ENCODE data around the gene NCAPD3.
A peak's percentile ranks its signal among the peaks of the same experiment; 100 is the strongest.

Gene NCAPD3

DNA sequence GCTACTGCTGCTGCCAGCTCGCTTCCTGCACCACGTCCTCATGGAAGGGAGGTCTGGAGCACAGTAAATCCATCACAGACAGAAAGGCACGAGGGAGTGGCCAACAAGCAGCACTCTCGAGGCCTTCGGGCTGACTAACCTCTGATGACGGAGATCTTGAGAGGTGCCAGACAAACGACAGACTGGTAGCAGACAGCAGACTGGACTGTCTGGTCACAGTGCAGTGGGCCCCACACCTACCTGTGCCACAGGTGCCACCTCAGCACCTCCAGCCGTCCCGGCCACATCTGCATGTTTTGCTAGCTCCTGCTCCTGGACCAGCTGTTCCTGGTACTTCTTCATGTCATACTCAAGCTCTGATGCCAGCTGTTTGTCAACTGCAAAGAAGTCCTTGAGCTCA, 64.1 kb downstream of the NCAPD3 start:
- DNase-seq (ENCODE audit: low read depth in 2 of 2): no peak

DNA sequence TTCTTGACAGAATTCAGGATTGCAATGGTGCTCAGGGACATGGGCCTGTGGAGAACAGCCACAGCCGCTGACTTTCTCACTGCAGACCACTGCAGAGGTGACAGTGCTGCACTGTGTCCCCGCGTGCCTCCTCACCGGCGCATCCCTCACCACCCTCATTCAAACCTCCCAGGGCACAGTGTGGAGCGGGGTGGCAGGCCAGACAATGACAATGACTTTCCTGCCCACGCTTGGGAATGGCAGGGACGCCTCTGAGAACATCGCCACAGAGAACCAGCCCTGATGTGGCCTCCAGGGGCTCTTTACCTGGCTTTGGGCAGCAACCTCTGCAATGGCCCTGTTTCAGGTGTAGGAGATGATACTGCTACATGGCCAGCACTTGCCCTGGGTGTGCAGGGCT, 65.7 kb downstream of the NCAPD3 start:
- no peak for DNase-seq (ENCODE audit: low read depth in 2 of 2)

- DNase-seq (ENCODE audit: low read depth in 2 of 2): no peak
These were observed 66.3 kb downstream of the NCAPD3 start for GRCh38 chr11:134157451-134157850.

- no peak for DNase-seq (ENCODE audit: low read depth in 2 of 2)
These were observed 67.6 kb downstream of the NCAPD3 start for GRCh38 chr11:134155946-134156865.

DNA sequence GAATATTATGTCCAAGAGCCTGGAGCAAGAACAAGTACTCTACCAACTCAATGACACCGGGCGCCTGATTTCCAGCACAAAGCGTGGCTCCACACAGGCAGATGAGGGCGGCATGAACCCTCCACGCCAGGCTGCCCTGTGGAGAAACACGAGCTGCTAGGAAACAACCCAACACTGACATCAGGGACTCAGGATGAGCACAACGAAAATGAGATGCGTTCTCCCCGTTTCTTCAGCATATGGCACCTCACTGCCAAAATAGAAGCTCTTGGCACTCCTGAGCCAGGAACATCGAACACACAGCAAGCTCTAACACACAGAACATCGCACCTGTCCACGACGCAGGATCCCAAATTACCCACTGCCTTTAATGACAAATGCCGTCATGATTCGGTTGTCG, 68.3 kb downstream of the NCAPD3 start:
- no peak for DNase-seq (ENCODE audit: low read depth in 2 of 2)

- DNase-seq (ENCODE audit: low read depth in 2 of 2): no peak
These were observed 69.3 kb downstream of the NCAPD3 start for GRCh38 chr11:134154441-134154840.

DNA sequence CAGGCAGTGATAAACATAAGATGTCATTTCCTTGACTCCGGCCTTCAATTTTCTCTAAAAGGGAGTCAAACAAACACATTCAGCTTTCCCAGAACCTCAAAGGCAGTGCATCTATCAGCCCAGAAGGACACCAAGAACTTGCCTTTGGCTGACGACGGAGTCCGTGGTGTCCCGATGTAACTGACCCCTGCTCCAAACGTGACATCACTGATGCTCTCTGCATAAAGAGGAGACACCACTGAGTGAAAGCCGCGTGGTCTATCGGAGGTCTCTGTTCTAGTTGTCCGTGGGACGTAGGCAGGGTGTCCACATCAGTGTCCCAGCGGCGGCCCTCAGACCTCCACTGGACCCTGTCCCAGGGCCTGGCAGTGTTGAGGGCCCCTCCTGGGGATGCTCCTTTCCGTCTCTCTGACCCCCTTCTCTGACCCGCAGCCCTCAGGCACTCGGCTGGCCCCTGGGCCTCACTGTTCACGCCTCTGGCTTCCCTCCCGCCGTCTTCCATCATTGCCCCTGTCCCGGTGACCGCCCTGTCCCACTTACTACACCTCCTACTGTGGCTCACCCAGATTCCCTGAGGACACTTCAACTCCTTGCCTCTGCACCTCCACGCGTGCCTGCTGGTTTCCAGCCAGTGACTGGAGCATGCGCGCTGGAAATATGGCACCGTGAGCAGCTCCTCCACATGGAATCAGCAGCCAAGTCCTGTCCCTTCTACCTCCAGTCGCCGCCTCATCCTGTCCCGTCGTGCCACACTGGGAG, 70.4 kb downstream of the NCAPD3 start:
- no peak for DNase-seq (ENCODE audit: low read depth in 2 of 2)

DNA sequence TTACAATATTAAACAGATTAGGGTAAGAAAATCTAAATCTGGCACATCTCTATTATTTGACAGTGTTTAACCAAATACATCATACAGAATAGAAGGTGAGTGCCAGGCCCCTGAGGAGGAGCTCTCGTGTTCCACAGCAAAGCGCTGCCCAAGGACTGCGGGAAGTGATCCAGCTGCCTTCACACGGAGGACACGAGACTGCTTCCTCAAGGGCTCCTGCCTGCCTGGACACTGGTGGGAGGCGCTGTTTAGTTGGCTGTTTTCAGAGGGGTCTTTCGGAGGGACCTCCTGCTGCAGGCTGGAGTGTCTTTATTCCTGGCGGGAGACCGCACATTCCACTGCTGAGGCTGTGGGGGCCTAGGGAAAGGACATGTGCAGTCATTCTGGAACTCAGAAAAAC, 71.1 kb downstream of the NCAPD3 start:
- DNase-seq (ENCODE audit: low read depth in 2 of 2): no peak

GRCh38 chr11:134151083-134151747, 72.6 kb downstream of the NCAPD3 start:
- no peak for DNase-seq (ENCODE audit: low read depth in 2 of 2)

- no peak for DNase-seq (ENCODE audit: low read depth in 2 of 2)
These were observed 73.4 kb downstream of the NCAPD3 start for GRCh38 chr11:134150195-134150903.

DNA sequence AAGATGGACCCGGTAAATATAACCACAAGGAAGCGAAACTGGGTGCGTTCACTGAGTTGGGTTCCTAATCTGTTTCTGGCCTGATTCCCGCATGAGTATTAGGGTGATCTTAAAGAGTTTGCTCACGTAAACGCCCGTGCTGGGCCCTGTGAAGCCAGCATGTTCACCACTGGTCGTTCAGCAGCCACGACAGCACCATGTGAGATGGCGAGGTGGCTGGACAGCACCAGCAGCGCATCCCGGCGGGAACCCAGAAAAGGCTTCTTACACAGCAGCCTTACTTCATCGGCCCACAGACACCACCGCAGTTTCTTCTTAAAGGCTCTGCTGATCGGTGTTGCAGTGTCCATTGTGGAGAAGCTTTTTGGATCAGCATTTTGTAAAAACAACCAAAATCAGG, 74.4 kb downstream of the NCAPD3 start:
- no peak for DNase-seq (ENCODE audit: low read depth in 2 of 2)

GRCh38 chr11:134146598-134146997, 77.2 kb downstream of the NCAPD3 start:
- DNase-seq (ENCODE audit: low read depth in 2 of 2): no peak

- no peak for DNase-seq (ENCODE audit: low read depth in 2 of 2)
These were observed 78.1 kb downstream of the NCAPD3 start for GRCh38 chr11:134145715-134146114.

- no peak for DNase-seq (ENCODE audit: low read depth in 2 of 2)
These were observed 79.0 kb downstream of the NCAPD3 start for GRCh38 chr11:134144744-134145143.

DNA sequence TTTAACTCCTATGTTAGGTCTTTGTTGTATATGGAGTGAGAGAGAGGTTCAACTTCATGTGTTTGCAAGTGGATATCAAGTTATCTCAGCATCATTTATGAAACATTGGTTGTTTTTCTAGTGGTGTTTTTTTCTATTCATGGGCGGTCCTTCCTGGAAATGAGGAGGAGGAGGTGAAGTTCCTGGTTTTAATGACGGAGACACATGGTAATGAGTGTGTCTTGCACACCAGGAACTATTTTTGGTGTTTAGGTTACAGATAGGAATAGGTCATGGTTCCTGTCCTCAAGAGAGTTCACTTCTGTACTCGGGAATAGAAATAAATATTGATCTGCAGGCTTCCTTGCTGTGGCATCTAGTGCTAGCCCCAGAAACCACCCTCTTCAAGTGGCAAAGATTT, 80.0 kb downstream of the NCAPD3 start:
- no peak for DNase-seq (ENCODE audit: low read depth in 2 of 2)

GRCh38 chr11:134142536-134142935, 81.2 kb downstream of the NCAPD3 start:
- DNase-seq (ENCODE audit: low read depth in 2 of 2): no peak

GRCh38 chr11:134140961-134141490, 82.7 kb downstream of the NCAPD3 start:
- no peak for DNase-seq (ENCODE audit: low read depth in 2 of 2)

GRCh38 chr11:134139873-134140331, 83.9 kb downstream of the NCAPD3 start:
- DNase-seq (ENCODE audit: low read depth in 2 of 2): peak in 1 of 2 donors; percentile 14

GRCh38 chr11:134139303-134139872, 84.4 kb downstream of the NCAPD3 start:
- DNase-seq (ENCODE audit: low read depth in 2 of 2): no peak

- DNase-seq (ENCODE audit: low read depth in 2 of 2): no peak
These were observed 85.4 kb downstream of the NCAPD3 start for GRCh38 chr11:134138376-134138775.

DNA sequence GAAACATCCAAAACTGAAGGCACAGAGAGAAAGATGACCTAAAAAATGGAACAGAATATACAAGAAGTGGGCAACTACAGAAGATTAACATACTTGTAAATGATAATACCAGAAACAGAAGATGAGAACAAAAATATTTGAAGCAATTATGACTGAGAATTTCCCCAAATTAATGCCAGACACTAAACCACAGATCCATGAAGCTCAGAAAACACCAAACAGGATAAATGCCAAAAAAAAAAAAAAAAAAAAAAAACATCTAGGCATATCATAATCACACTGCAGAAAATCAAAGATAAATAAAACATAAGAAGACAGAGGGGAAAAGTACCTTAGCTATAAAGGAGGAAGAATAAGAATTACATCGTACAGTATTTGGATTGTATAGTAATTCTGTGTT, 89.6 kb downstream of the NCAPD3 start:
- no peak for DNase-seq (ENCODE audit: low read depth in 2 of 2)

Data from stimulated activated CD8-positive, alpha-beta memory T cell treated with anti-CD3 and anti-CD28 coated beads, Interleukin-2, amount 100 ng/mL, for 1 hour (primary cell).